GM11168 (cell line): Measurements from ENCODE around the gene MRPL11.
"Not testable (repeated sequence)": the region's sequence is repeated elsewhere in the genome, so short reads cannot be mapped to it uniquely, and the experiment has no call there.

Experiments
- in situ Hi-C: fragments of 300-500 bp; cut with MboI; formaldehyde crosslinking; loops from one replicate; pipeline ENCODE4 v1.12.0; 2022; ENCODE audit warnings: low sequenced_read_pairs; ENCODE audit not compliant: unreplicated experiment

Gene MRPL11

DNA sequence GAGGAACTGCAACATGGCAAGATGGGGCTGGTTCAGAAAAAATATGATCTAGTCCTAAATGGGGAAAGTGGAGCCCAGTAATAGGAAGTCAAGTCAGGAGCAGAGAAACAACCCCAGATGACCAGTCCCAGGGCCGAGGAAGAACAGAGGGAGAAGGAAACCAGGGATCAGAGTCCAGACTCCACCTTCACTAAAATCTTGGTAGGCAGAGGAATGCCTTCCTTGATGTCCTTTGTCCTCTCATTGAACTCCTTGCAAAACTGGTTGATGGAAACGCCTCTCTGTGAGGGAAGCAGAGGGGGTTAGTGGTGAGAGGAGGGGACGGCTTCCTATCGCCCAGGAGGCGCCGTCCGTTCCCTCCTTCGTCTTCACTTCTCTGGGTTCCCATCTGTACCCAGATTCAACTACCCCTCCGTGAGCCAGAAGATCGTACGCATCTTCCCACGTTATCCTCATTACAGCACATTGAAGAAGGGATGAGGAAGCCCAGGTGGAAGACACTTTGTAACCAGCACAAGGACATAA is 607 bp downstream of the MRPL11 start:
- in situ Hi-C loops, result no loop called here

DNA sequence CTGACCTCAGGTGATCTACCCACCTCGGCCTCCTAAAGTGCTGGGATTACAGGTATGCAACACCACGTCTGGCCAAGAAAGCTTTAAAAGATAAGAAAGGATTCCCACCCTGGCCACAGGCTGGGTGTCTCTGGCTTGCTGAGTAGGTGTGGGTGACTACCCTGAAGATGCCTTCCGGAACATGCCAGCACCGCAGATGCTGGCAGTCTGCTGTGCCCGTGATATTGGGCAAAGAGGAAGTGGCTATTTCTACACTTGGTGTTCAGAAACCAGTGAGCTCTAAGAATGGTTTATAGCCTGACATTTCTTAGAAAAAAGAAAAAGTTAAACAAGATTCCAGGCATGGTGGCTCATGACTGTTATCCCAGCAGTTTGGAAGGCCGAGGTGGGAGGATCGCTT is 6.1 kb downstream of the MRPL11 start:
- in situ Hi-C loops, result no loop called here

DNA sequence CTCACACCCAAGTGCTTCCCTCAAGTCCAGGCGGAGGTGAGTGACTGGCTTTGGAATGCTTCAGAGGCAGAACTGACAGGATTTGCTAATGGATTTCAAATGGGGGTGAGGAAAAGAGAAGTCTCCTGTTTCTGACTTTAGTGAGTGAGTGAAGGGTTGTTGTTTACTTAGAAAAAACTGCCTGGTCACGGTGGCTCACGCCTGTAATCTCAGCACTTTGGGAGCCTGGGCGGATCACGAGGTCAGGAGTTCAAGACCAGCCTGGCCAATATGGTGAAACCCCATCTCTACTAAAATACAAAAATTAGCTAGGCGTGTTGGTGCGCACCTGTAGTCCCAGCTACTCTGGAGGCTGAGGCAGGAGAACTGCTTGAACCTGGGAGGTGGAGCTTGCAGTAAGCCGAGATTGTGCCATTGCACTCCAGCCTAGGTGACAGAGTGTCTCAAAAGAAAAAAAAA is 6.7 kb downstream of the MRPL11 start:
- in situ Hi-C loops, result not testable (repeated sequence)

DNA sequence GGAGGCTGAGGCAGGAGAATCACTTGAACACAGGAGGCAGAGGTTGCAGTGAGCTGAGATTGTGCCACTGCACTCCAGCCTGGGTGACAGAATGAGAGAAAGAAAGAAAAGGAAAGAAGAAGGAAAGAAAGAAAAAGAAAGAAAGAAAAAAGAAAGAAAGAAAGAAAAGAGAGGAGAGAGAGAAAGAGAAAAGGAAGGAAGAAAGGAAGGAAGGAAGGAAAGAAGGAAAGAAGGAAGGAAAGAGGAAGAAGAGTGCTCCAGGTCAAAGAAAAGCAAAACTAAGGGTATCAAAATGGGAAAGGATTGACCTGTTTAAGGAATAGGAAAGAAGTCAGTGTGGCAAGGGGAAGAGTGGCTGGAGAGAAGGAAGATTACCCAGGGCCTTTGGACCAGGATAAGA is 7.4 kb downstream of the MRPL11 start:
- in situ Hi-C loops, result not testable (repeated sequence)

DNA sequence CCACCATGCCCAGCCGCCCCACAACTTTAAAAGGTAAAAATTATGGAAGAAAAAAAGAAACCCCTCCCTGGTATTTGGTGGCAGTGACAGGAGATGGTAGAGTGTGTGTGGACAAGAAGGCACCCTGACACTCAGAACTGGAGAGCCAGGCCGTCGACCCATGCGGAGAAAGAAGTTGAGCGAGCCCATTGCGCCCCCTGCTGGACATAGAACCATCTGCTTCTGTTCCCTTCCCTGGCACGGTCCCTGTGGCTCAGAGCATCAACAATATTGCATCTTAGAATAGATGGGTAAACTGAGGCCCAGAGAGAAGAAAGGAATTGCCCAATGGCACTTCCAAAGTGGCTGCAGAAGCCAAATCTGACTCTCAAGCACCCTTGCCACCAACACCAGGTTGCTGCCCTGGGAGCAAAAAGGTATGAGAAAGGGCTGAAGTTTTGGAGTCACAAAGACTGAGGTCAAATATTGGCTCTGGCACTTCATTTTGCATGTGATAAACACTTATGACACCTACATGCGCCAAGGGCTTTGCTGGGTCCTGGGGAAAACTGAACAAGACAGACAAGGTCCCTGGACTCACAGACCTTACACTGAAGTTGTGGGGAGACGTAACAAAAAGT is 8.6 kb downstream of the MRPL11 start:
- in situ Hi-C loops, result no loop called here

DNA sequence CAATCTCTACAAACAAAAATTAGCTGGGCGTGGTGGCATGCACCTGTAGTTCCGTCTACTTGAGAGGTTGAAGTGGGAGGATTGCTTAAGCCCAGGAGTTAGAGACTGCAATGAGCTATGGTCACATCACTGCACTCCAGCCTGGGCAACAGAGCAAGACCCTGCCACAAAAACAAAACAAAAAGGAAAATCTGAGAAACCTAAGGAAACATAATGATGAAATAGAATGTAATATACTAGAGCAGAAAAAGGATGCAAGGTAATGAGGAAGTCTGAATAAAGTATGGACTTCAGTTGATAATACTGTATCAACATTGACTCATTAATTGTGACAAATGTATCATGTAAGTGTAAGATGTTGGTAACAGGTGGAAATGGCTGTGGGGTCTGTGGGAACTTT is 9.7 kb downstream of the MRPL11 start:
- in situ Hi-C loops, result no loop called here

DNA sequence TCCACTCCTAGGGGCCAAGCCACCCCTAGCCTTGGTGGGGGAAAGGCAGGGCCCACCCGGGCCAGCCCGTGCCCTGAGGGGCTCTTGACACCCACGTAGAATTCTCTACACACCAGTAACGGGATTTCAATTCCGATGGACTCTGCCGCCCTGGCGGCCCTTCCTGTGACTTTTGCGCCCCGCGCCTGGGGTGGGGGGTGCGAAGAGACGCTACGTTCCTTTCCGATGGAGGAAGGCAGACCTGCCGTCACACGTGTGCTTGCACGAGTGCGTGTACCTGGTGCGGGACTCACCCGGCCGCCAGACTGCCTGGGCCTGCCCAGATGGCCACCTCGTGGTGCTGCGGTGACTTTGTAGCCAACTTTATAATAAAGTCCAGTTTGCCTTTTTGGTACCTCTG is 12.3 kb downstream of the MRPL11 start:
- in situ Hi-C loops, result no loop called here

DNA sequence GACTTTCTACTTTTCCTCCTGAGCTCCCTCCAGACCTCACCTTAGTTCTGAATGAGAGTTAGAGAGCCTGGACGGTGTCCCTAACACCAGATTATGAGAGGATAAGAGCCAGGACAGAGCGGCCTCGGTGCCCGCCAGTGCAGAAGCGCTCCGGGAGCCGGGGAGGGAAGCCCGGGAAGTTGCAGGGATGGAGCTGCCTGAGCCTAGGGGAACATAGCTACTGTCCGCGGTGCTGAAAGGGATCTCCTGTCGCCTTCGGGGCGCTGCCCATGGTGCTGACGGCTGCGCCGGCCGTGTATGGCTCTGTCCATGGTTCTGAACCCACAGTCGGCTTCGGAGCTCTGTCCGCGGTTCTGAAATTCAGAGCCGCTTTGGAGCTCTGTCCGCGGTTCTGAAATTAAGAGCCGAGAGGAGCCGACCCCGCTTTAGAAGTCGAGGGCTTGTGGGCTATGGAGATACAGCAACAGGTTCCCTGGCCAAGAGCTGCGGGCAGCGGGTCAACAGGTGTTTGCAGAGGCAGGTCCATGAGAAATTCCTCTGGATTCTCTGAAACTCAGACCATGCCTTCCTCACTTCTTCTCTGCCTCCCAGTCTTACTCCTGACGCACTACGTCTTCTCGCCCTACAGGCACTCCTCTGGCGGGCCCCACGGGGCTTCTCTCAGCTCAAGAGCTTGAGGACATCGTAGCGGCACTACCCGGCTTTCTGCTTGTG is 17.0 kb downstream of the MRPL11 start:
- in situ Hi-C loops, result no loop called here

DNA sequence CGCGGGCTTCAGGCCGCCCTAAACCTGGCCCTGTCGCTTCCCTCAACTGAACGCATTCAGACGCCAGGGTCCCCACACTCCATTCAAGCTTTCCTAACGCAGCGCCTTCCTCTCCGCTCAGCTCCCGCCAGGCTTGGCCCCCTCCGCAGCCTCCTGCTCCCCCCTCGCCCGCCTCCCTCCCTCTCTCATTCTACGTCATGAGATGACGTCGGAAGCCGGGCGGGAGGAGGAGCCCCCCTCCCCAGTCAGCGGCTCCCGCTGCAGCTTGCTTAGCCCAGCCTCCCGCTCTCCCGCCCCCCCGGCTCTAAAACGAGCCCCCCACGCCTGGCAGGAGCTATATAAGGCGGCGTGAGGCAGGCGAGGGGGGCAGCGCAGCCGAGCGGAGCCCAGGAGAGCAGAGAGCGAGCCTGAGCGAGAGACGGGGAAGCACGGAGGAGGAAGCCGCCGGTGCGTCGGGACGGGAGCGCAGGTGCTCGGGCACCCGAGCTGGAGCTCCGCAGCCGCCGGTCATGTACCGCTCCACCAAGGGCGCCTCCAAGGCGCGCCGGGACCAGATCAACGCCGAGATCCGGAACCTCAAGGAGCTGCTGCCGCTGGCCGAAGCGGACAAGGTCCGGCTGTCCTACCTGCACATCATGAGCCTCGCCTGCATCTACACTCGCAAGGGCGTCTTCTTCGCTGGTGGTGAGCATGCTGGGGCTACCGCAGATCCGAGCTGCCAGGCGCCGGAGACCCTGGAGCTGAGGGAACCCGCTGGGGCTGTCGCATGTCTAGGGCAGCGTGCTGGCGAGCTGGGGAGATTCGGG is 17.8 kb downstream of the MRPL11 start, which contains the start of gene NPAS4:
Gene NPAS4, plus strand, starts transcription at position 365 of the 806 bp plus-strand sequence. Its CDS starts 145 bp downstream, at position 510.
- in situ Hi-C loops, result no loop called here

DNA sequence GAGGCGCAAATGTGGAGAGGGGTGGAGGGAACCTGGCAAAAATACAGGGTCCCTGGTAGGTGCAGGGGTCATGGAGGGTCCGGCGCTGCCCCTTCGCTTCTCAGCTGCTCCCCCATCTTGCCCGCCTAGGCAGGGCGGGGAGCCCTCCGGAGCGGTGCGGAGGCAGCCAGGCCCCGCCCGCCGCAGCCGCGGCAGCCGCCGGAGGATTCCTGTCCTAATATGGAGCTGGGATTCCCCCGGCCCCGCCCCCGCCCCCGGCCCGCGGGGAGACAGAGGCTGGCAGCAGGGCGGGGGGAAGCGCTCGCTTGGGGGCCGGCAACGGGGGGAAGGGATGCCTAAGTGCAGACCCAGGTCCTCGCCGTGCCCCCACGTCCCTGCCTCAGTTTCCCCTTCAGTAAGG is 18.8 kb downstream of the MRPL11 start:
- in situ Hi-C loops, result no loop called here

DNA sequence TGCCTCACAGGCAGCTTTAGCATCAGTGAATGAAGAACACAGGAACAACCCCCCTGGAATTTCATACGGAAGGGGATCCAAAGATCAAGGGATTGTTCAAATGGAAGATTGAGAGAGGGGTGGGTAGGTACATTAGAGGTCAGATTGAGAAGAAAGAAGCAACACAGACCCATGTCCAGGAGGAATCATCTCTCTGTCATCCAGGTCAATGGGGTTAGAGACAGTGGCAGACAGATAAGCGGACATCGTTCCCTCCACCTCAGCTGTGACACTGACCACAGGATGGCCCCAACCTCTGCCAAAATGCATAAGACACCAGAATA is 19.7 kb downstream of the MRPL11 start:
- in situ Hi-C loops, result no loop called here

DNA sequence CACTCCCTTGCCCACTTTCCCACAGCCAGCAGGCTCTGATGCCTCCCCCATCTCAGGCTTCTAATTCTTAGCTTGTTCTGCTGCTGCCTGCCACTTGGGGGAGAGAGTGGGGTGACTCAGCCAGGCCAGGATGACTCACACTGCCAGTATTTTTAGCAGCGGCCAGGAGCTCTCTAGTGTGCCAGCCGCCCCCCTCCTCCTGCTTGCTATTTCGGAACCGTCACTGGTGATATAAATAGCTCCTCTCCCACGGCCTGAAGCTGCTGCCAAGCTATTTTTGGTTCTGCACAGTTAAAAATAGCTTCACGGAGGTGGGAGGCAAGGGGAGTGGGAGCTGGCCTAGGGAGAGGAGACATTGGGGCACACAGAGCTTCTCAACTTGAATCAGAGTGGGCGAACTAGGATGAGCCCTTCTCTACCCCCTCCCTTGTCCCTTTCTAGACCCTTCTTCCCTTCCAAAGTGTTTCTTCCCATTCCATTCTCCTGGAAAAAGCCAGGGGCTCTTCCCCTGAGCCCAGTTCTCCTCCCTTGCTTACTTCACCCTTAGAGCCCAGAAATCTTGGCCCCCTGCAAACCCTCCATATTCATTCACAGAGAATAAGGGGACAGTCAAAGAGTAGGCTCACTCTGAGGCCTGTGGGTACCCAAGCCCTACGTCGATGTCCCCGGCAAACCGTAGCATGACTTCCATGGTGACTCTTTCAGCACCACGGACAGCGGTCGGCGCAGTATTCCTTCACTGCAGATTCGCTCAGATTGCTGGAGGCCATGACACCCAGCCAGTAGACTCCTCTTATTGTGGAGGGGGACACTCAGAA is 20.3 kb downstream of the MRPL11 start:
- in situ Hi-C loops, result no loop called here

DNA sequence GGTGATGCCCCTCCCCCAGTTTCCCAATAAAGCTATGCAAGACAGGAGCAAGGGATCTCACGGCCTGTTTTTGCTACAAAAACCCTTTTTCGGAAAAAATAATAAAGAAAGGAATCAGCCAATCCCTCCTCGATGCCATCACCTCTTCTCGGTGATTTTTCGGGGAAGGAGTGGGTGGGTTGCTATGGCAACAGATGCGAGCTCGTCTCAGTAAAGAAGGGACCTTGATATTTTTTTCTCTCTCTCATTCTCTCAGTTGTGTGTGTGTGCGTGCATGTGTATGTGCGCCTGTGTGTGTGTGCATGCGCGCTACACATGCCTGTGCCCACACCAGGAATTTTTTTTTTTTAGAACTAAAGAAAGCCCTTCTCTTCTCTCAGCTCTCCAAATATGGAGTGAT is 21.6 kb downstream of the MRPL11 start:
- in situ Hi-C loops, result no loop called here

DNA sequence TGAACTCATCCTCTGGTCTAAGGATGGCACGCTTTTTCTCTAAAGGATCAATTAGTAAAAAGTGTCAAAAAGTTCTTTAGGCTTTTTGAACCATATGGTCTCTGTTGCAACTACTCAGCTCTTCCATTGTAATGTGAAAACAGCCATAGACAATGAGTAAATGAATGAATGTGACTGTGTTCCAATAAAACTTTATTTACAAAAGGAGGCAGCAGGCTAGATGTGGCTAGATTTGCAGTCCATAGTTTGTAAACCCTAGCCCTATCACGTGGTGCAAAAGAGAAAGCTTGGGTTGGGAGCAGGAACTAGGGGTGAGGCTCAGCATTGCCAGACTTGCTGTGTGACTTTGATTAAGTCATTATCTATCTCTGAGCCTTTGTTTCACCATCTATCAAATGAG is 23.2 kb downstream of the MRPL11 start:
- in situ Hi-C loops, result no loop called here

DNA sequence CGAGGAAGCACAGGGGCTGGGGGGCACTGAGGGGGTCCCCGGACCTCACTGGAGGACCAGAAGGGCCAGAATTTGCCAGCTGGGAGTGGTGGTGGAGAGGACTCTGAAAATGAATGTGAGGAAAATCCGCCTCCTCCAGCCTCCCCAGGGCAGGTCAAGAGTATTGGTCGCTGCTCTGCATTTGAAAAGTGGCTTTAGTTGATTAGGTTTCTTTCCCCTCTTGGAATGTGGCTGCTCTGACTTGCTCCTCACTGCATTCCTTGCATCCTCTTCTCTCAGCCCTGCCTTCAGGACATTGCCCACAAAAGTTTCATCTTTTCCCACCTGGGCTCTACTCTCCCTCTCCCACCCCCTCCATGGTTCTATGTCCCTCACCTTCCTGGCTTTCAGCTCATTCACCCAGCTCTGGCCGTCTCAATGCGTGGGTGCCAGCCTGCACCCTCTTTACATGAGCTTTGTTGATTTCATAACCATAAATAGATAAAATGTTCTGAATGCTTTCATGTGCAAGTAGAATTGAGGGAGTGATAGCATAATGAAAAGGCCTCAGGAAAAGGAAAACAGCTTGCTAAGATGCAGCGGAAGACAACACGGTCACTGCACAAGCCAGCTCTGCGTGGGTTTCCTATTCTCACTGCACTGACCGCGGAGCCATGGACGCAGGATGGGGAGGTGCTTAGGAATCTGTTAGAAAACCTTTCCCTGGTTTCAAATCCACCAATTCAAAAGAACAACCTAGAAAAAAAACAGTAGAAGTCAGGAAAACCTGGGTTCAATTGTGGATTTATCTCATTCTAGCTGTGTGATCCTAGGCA is 24.3 kb downstream of the MRPL11 start:
- in situ Hi-C loops, result no loop called here

DNA sequence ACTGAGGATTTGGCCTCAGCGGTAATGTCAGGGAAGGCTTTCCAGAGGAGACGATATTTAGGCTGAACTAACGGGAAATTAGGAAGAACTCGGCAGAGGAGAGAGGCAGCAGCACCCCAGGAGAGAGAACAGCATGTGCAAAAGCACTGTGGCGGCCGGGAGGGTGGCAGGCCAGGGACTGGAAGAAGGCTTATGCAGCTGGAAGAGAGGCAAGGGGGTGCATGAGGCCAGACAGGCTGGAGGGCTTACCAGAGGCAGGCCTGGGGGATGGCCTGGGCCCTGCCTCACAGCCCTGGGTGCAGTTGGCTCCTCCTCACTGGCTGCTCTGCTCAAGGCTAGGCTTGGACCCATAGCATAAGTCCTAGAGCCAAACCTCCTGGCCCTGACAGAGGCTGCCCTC is 25.5 kb downstream of the MRPL11 start:
- in situ Hi-C loops, result no loop called here

DNA sequence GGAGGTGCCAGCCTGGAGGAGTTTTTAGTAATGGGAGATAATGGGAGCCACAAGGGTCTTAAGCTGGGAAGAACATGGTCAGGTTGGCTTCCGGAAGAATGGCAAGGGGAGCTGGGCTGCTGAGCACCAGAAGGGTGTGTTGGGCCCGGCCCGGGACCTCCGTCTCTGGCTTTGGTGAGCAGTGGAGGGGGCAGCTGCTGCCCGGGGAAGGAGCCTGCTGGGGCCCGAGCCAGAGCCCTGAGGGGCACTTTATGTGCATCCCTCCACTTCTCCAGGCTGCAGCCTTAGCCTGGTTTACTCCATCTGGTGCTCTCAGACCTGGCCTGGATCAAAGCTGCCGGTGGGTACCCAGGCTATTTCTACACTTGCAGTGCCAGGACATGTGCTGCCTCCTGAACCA is 26.5 kb downstream of the MRPL11 start:
- in situ Hi-C loops, result no loop called here

DNA sequence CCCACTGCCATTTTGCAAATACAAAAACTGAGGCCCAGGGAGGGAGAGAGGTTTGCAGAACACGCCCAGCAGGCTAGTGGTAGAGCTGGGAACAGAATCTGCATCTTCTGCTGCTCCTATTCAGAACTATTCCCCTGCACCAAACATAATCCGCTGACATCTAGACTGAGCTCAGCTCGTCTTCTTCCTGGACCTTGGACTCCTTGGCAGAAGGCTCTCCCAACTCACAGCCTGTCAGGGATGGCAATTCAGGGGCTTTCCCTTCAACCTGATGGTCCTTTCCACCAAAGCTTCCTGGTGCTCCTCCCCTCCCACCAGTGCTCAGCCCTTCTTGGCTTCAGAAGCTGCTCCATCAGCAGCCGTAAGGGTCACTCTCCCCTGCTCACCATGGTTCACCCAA is 27.3 kb downstream of the MRPL11 start:
- in situ Hi-C loops, result no loop called here

DNA sequence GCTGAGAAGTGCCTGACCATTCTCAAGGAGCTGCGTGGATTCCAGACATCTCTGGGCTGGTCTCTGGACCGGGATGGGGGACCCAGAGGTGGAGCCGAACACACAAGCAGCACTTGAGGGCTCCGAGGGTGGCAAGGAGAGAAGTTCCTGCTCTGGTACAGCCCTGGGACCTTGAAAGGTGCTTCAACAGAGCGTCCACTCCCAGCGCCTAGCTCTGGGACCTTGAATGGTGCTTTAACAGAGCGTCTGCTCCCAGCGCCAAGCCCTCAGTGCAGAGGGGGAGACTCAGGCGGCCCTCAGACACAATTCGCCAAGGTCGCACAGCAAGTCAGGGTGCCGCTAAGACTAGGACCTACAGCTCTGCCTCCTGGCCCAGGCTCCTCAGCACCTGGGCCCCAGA is 28.5 kb downstream of the MRPL11 start:
- in situ Hi-C loops, result no loop called here
